BJ (cell line): Measurements from ENCODE around the gene LAP3. TPM values are rescaled to one million over a fixed set of nuclear protein-coding genes. Genes with fewer than 3 reads are reported as not detected.
"Not testable (repeated sequence)": the region's sequence is repeated elsewhere in the genome, so short reads cannot be mapped to it uniquely, and the experiment has no call there.

ENCODE experiments used
- CTCF ChIA-PET: fragments of 350-600 bp; formaldehyde crosslinking; extraction: SDS; loops from one replicate; lab custom pipeline; 2021; ENCODE audit warnings: antibody characterized with exemption, inconsistent platforms; lab: Yijun Ruan, JAX
- POLR2A ChIA-PET: fragments of 300-600 bp; sonication (Branson Sonifier 250); formaldehyde crosslinking; extraction: SDS; loops from one replicate; lab custom pipeline; 2021; ENCODE audit warnings: antibody characterized with exemption; lab: Charles Lee
- DNase-seq: peaks from one replicate; pipeline ENCODE4 v3.0.0-alpha.2; 2011; ENCODE audit warnings: low read depth
- H3K27me3 ChIP-seq: 2 replicates; pipeline ENCODE4 v1.6.0; 2011; ENCODE audit warnings: low read length; ENCODE audit not compliant: control insufficient read depth, insufficient read depth
- H3K36me3 ChIP-seq: 2 replicates; pipeline ENCODE4 v1.5.1; 2011; ENCODE audit warnings: low read length; ENCODE audit not compliant: control insufficient read depth, insufficient read depth
- H3K4me3 ChIP-seq: 2 replicates; pipeline ENCODE4 v1.5.1; 2011; ENCODE audit warnings: low read depth, mild to moderate bottlenecking, control low read depth, low read length
- CTCF ChIP-seq: IDR thresholded peaks from 2 replicates; pipeline ENCODE4 v1.5.1; 2011; ENCODE audit warnings: low read depth, mild to moderate bottlenecking, control low read depth, inconsistent platforms, low read length, moderate library complexity; ENCODE audit not compliant: insufficient read depth
- polyA plus RNA-seq: library from polyadenylated mRNA; depleted of rRNA; stranded (reverse); fragments of >200 nt; gene quantifications from 2 replicates; pipeline ENCODE4 v1.2.3, GENCODE V29; 2011

Gene LAP3
- polyA plus RNA-seq, 1 experiment = 42.8 TPM

GRCh38 chr4:17535242-17535641 lies 41.8 kb upstream of the LAP3 start:
- Histone ChIP-seq H3K36me3 (no peaks in the 10 kb centered on the region), H3K27me3 (no peaks in the 10 kb centered on the region), H3K4me3 (no peak overlapping the region)
- no peak for DNase-seq
- TF ChIP-seq CTCF = no peak
- POLR2A ChIA-PET = no interaction called here
- CTCF ChIA-PET = interaction anchor here (0.9 kb wide), 1 partner anchor 20 kb away, joined by 4 read pairs; the partner anchor contains the start of gene CLRN2

GRCh38 chr4:17535906-17536305 lies 41.1 kb upstream of the LAP3 start:
- Histone ChIP-seq H3K36me3 (no peaks in the 10 kb centered on the region), H3K4me3 (no peak overlapping the region), H3K27me3 (no peaks in the 10 kb centered on the region)
- TF ChIP-seq CTCF = no peak
- ChIA-PET POLR2A (no interaction called here), CTCF (interaction anchor here (0.6 to 3.3 kb wide), 2 partner anchors 13 to 39 kb away, joined by 3 to 11 read pairs; no protein-coding TSS in a partner anchor)
- DNase-seq = no peak

DNA sequence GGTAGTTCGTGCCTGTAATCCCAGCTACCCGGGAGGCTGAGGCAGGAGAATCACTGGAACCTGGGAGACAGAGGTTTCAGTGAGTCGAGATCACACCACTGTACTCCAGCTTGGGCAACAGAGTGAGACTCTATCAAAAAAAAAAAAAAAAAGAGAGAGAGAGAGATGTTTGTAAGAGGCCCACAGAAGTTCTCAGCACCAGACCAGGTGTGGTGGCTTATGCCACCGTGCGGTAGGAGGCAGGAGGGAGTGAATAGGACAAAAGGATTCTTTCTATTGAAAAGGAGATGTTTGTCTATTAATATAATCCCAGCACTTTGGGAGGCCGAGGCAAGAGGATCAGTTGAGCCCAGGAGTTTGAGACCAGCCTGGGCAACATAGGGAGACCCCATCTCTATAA lies 39.9 kb upstream of the LAP3 start:
- H3K36me3 ChIP-seq, DNase-seq, H3K4me3 ChIP-seq, POLR2A ChIA-PET, H3K27me3 ChIP-seq: not testable (repeated sequence)
- CTCF ChIA-PET = interaction anchor here (1.0 to 3.3 kb wide), 2 partner anchors 10 to 12 kb away, joined by 3 to 11 read pairs; no protein-coding TSS in a partner anchor

DNA sequence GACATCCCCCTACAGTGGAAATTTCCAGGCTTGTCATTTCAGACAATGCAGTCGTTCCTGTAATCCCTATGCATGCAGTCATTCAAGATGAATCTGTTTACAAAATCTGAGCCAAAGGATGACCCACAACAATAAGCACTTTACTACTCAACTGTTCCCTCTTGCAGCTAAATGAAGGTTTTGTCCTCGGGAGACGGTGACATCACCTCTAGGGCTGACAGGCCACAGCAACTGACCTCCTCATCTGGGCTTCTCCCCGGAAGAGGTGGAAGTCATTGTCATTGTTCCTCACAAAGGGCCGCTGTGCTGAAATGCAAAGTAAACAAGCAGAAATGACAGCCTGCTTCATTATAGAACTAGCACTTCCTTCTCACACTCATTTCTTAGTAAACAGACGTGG lies 32.8 kb upstream of the LAP3 start:
- H3K36me3 ChIP-seq = no peaks in the 10 kb centered on the region
- ChIA-PET CTCF (interaction anchor here (0.9 to 6.5 kb wide), 4 partner anchors 14 to 92 kb away, joined by 3 to 57 read pairs (median 4); partner anchors contain the start of gene CLRN2), POLR2A (no interaction called here)
- TF ChIP-seq CTCF = no peak
- H3K4me3 ChIP-seq = no peak overlapping the region
- DNase-seq = no peak
- no peaks in the 10 kb centered on the region; the same call in 1 of the 2 replicates for H3K27me3 ChIP-seq

DNA sequence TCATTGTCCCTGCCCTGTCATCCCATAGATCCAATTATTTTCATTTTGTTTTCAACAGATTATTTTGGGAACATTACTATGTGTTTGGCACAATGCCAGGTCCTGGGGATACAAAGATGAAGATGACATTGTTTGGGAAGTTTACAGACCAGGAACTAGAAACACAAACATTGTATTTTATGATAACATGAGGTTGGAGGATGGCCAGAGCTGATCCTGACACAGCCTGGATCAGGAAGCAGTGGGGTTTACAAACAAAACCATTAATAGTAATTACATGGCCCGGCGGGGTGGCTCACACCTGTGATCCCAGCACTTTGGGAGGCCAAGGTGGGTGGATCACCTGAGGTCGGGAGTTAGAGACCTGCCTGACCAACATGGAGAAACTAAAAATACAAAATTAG lies 32.2 kb upstream of the LAP3 start:
- no peaks in the 10 kb centered on the region for H3K36me3 ChIP-seq
- ChIA-PET CTCF (interaction anchor here (0.8 to 6.5 kb wide), 6 partner anchors 10 to 1048 kb away, joined by 3 to 57 read pairs (median 4); partner anchors contain the start of gene CLRN2), POLR2A (no interaction called here)
- no peak for TF ChIP-seq CTCF
- no peak for DNase-seq
- no peak overlapping the region for H3K4me3 ChIP-seq
- H3K27me3 ChIP-seq = no peaks in the 10 kb centered on the region; the same call in 1 of the 2 replicates
